ENCODE results near the gene LDB3.
A peak's percentile ranks its signal among the peaks of the same experiment; 100 is the strongest.

The LDB3 gene

DNA sequence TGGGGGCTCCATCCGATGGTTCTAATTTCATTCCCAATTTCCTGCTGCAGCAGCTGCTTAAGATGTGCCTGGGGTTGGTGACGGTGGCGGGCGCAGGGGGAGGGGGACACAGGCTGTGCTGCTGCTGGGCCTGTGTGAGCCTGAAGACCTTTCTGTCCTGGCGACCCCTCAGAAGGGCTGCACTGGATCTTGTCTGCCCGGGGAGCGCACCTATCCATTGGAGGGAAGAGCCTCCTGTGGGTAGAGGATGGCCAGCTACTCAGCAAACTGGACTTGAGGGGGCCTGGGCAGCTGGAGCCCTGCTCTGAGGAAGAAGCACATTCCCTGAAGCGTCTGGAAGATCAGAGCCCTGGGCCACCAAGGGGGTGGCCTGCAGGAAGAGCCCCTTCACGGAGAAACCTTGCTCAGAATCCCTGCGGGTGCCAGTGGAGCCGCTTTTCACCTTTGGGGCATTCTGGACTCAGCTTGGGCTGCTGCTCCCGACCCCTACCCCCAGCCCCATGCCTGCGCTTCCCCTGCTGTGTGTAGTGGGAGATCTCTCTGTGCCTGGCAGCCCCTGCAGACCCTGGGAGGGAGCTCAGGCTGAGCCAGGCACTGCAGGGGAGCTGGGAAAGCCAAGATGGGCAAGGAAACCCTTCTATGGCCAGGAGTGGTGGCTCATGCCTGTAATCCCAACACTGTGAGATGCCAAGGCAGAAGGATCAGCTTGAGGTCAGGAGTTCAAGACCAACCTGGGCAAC lies 17.8 kb downstream of the LDB3 start:
- DNase-seq (ENCODE audit: low spot score) = no peak

DNA sequence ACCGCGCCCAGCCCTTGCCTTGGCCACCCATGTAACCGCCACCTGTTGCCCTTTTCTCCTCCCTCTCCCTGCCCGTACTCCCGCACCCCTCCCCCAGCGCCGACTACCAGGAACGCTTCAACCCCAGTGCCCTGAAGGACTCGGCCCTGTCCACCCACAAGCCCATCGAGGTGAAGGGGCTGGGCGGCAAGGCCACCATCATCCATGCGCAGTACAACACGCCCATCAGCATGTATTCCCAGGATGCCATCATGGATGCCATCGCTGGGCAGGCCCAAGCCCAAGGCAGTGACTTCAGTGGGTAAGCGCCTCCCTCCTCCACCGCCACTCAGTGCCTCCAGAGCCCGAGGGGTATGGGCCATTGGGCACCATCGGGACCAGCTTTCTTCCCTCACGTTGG lies 18.7 kb downstream of the LDB3 start:
- DNase-seq (ENCODE audit: low spot score) = no peak

More for the DNA sequence above, 17.8 kb downstream of the LDB3 start:
- no peak for FAIRE-seq

DNA sequence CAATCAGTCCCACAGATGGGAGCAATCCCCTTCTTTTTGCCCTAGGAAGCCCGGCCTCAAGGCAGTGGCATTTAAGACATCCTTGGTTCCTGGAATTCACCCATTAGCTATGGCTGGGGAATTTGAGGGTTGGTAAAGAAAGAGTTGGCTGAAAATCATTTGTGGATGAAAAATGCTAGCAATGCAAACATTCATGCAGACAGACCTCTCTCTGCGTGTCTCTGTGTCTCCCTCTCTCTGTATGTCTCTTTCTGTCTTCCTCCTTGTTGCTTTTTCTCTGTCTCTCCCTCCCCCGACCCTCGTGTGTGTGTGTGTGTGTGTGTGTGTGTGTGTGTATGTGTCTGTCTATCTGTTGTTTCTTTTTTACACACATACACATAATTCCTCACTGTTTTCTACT lies 19.4 kb downstream of the LDB3 start:
- DNase-seq (ENCODE audit: low spot score) (no peak), FAIRE-seq (no peak)

More for the DNA sequence above, 18.7 kb downstream of the LDB3 start:
- FAIRE-seq = no peak

DNA sequence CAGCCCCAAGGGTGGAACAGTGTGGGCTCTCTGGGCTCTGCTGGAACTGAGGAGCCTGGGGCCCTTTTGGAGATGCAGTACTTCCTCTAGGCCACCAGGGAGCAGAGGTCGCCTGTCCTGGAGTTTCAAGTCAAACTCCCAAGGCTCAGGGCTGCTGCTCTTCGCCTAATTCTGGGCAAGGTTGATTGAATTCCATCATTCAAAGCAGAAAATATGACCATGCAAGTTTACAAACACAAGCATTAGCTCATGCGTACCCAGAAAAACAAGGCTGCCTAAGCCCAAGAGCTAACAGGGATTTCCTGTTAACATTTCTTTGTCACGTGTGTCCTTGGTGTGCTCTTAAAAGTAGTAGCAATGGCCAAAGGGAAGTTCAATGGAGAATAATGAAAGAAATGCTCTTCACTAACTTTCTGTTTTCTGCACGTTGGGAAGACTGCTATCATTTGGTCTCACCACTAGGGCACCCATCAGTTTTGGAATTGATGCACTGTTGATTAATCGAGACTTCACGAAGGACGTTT lies 20.1 kb downstream of the LDB3 start:
- DNase-seq (ENCODE audit: low spot score) (peak; percentile 52), FAIRE-seq (no peak)

DNA sequence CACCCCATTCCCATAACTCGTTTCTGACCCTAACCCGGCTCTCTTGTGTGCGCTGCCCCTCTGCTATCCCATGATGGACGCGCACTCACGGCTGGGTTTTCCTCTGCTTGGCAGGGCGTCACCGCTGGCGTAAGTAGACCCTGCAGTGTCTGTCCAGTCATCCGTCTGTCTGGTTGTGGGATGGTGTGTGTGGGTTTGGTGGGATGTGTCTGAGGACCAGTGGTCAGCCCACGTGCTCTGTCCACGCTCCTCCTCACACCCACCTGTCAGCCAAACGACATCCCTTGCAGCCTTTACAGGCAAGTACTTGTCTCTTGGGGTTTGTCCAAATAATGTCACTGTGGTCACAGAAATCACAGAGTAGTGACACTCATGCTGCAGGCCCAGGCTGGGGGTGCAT lies 20.8 kb downstream of the LDB3 start:
- no peak for DNase-seq (ENCODE audit: low spot score)
- no peak for FAIRE-seq

DNA sequence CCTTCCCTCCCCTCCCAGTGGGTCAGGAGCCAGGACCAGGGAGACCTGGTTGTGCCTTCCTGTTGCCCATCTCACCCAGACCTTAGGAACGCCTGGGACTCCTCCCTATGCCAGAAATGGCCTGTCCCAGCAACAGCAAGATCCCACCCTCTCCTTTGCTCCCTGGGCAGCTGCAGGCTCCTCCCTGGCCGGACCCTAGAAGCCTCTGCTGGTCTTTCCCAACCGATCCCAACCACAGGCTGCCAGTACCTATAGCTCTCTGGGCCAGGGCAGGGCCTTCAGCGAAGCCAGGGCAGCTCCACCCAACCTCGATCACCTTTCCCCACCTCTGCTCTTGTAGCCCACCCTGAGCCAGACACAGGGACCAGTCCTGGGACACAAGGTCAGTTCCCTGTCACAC lies 21.9 kb downstream of the LDB3 start:
- FAIRE-seq (no peak), DNase-seq (ENCODE audit: low spot score) (no peak)

DNA sequence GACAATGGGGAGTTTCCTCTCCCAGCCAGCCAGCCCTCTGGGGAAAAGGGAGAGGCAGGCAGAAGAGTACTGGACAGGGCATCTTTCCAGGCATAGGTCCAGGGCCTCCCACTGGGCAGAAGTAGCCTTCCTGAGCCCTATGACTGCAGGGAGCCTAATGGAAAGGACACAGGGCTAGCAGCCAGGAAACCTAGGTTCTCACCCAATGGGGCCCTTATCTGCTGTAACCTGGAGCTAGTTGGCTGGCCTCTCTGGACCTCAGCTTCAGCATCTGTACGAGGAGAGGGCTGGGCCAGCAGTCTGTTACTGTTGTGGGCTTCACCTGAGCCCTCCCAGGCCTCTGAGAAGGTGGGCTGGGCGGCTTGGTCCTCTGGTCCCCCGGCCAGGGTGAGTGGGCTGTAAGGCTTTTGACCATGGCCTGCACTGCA lies 22.4 kb downstream of the LDB3 start:
- FAIRE-seq (no peak), DNase-seq (ENCODE audit: low spot score) (no peak)

DNA sequence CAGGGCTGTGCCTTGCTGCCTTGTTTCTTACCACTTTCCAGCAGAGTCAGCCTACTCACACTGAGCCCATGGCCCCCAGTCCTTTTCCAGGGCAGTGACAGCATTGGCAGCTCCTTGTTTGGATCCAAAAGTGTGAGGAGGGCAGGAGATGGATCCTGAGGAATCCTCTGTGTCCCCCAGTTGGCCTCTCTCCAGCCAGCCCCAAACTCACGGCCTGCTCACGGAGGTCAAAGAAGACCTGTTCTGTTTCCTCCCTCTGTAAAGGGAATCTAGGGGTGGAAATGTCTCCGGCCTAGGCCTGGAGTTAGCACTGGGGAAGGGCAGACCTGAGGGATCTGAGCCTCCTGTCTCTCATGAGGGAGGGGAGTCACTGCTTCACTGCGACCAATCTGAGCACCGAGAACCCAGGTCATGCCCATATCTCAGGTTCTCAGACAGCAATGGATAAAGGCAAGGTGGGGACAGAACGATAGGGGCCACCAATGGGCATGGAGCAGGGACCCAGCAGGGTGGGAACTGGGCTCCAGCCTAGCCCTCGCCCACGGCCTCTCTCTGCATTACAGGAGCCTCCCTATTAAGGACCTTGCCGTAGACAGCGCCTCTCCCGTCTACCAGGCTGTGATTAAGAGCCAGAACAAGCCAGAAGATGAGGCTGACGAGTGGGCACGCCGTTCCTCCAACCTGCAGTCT lies 23.2 kb downstream of the LDB3 start:
- FAIRE-seq (no peak), DNase-seq (ENCODE audit: low spot score) (no peak)

DNA sequence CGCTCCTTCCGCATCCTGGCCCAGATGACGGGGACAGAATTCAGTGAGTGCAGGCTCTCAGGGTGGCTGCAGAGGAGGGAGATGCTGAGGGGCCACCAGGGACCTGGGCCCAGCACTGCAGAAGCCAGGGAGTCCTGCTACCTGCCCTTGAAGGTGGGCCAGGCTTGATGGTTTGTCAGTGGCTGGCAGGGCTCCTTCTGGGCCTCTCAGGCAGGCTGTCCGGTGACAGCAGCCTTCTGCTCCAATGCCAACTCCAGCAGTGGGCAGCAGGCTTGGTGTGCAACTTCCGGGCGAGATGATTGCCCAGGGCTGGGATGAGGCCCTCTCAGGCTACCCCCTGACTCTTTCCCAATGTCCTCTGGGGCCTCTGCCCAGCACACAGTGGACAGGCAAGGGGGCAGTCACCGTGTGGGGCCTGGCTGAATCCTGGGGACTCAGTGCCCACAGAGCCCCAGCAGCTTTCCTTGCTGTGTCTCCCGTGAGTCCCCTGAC lies 23.8 kb downstream of the LDB3 start:
- FAIRE-seq = no peak
- no peak for DNase-seq (ENCODE audit: low spot score)

DNA sequence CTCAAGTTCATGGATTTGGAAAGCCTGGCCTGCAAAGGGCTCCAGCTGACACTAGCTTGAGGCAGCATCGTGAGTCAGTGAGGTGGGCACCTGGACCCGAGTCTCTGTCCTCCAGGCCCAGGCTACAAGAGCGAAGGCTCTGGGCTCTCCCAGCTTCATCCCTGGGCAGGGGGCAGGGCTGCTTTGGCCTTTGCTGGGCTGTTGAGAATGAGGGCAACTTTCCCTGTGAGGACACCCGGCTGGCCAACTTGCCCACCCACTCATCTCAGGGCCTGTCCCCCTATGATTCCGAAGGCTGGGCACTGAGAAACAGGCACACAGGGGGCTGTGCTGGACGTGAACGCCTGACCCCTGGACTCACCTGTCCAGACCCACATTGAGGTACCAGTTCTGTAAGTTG lies 24.4 kb downstream of the LDB3 start:
- no peak for DNase-seq (ENCODE audit: low spot score)
- no peak for FAIRE-seq

DNA sequence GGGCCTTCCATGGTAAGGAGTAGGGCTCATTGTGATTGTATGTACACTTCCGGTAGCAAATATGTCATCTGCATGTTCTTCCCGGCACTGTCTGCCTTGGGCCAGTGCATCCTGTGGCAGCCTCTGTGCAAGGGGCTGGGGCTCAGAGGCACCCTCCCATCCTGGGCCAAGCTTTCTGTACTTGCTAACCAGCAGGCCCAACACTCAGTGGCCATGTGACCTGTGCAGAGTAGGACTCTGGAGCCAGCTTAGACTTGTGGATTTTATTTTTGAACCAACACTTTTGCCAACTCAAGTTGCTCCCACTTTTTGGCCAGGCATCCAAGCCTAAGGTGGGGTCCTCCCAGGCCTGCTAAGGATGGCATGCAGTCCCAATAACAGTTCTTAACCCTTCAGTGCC lies 25.0 kb downstream of the LDB3 start:
- no peak for FAIRE-seq
- DNase-seq (ENCODE audit: low spot score) = no peak

DNA sequence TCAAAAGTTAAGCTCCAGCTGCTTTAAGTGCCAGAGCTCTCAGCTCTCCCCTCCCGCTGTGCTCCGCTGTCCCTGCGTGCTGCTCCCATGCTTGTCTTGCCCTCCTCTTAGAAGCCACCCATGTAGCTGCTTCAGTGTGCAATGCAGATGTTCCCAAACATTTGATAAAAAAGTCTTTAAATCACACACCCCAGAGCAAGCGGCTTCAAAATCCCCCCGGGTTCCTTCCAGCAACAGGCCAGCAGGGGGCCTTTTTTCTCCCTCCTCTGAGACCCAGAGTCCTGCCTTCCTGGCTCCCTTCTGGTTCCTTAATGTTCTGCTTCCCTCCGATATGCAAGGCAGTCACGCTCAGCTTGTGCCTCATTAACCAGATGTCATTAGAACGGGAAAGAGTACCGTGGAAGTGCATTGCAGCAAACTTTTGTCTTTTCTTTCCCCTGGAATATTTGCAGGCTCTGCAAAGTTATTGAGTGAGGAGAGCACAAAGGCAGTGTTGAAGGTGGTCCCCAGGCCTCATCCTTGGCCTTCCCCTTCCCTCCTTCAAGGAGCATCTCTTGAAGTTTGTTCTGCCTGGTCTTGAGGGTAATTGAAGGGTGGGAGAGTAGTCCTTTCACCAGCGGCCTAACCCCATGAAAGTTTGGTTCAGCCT lies 25.5 kb downstream of the LDB3 start:
- FAIRE-seq = no peak
- peak; percentile 8 for DNase-seq (ENCODE audit: low spot score)

DNA sequence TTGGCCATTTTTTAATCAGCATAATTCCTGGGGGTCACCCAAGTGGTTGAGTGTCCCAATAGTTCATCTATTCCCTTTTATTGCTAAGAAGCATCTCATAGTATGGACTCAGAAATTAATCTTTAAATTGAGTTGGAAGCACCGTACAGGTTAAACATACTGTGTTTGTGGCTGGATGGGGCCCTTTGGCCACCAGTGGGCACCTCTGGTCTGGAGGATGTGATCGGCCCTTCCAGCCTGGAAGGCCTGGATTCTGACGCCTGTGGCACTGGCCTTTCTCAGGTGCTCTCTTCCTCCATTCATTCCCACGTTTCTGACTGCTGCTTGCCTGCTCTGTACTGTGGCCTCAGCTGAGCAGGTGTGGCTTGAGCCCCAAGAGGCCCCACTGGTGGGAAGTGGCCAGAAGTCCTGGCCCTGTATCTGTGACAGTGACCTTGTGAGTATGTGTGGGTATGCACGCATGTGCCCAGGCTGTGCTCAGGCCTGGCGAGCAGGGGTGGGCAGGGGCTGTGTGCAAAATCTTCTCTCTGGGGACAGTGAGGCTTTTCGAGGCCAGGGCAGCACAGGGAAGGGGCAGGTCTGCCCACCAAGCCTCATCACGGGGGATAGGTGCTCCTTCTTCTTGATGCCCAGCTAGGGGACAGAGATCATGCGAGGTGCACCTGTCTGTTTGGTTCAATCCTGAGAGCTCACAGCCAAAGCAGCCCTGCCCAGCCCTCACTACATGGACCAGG lies 30.1 kb downstream of the LDB3 start:
- no peak for FAIRE-seq

DNA sequence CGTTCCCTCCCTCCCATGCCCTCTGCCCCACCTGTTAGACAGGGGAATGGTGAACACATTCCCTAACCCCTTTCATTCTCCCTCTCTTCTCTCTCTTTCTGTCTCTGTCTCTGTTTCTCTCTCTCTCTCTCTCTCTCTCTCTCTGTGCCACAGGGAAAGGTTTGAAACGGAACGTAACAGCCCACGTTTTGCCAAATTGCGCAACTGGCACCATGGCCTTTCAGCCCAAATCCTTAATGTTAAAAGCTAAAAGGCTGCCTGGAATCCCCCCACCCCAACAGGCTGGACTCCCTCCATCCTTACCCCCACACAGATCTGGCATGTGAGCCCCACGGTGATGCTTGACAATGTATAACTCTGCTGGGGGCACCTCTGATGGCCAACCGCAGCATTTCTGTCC lies 30.8 kb downstream of the LDB3 start:
- DNase-seq (ENCODE audit: low spot score) (no peak), FAIRE-seq (no peak)

More for the DNA sequence above, 30.1 kb downstream of the LDB3 start:
- no peak for DNase-seq (ENCODE audit: low spot score)

DNA sequence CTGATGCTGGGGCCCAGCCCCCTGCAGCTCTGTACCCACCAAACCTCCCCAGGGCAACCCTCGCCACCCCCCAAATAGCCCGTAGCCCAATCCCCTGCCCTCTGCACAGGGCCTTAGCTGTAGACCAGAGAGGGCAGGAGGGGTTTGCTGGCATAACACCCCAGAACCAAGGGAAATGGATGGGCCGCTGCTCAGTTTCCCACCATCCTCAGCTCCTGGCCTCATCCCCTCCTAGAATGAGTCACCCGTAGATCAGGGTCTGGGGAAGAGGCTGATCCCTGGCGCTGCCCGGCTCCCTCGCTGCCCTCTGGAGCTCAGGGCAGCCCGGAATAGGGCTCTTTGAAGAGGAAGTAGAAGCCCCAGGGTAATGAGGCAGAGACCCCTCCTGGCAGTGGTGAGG lies 31.2 kb downstream of the LDB3 start:
- no peak for DNase-seq (ENCODE audit: low spot score)
- FAIRE-seq = no peak

DNA sequence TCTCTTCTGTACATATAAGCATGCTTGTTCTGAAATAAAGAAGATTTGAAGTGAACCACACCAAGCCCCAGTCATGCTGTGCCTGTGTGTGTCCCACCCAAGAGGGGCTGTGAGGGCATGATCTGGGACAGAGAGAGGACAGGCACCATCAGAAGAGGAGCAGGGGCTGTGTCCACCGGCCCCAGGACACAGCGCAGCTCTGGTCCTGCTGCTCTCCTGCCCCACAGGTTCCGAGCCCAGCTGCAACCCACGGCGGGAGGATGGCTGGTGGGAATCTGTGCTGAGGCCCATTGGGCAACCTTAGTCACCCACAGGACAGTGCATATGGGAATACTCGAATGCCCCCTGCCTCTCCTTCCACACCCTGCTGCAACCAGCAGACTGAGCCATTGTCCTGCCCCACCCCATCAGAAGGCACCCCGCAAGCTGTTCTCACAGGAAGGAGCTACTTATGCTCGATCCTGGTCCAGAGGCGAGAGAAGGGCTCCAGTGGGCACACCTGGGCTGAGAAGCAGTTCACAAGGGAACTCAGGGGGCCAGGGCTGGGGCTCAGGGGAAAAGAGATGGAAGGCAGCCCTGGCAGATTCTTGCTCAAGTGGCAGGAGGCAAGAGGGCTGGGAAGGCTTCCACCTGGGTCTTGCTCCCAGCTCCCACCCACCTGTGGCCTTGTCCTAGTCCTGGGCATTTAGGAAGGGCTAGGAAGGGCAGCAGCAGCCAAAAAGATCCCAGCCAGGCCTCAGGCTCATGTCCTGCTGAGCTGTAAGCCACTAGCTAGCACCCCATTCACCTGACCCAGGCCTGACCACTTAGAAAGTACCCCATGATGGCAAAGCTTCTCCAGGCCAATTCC lies 31.9 kb downstream of the LDB3 start:
- FAIRE-seq = no peak

DNA sequence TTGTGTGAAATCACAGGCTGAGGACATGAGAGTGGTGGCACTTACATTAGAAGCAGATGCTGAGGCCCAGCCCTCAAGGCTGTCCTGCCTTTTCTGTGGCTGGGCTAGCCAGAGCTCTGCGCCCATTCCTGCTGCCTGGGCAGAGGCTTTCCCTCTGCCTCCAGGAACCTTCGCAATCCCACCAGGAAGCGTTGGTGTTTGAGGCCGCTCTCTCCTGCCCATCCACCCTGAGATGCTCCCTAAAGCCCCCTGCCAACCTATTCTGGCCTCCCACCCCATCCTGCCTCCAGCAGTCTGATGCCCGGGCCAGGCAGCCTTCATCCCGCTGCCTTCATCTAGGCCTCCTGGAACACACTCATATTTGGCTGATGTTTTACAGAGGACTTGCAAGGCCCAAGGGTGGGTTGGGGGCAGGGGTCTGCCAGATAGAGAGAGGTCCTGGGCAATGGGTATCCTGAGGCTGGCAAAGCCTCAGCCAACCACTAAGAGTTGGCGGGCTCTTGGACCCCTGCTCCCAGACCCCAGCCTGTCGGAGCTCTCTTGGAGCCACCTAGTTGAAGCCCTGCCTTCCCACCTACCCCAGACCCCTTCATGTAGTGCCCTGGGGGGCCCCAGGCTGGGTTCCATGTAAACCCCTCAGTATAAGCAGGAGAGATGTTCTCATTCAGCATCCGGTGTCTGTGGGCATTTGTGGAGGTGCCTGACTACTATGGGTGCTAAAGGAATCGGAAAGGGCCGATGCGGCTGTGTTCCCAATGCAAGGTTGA lies 32.7 kb downstream of the LDB3 start:
- no peak for FAIRE-seq
- DNase-seq (ENCODE audit: low spot score) = no peak

More for the DNA sequence above, 31.9 kb downstream of the LDB3 start:
- DNase-seq (ENCODE audit: low spot score) = no peak

DNA sequence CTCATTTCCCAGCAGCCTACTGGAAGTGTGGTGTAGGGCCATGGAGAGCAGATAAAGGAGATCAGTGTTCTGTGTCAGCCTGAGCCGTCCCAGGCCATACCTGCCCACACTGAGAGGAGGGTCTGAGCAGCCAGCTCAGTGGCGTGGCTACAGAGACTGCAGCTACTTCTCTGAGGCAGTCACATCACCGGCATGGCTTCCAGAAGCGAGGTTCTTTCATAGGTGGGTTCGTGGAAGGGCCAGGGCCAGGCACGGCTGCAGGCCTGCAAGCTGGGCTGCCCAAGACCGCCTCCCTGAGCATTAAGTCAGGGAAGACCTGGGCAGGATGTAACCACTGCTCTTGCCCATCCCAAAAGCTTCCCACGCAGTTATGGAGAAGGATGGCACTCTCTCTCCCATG lies 34.9 kb downstream of the LDB3 start:
- DNase-seq (ENCODE audit: low spot score) (no peak), FAIRE-seq (no peak)

DNA sequence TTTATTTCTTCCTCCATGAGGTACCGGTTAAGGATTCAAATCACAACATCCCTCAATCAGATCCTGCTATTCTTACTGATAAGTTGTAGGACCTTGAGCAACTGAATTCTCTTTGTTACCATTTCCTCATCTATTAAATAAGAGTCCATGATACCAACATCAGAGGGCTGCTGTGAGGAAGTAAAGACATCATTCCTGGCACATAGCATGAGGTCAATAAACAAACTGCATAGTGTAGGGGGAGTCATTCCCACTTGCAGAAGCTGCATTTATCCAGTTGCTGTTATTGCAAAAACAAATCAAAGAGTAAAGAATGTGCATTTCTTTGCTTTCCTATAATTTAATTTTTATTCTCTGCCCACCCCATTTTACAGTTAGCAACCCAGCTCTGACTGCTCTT lies 36.8 kb downstream of the LDB3 start:
- no peak for FAIRE-seq
- no peak for DNase-seq (ENCODE audit: low spot score)

DNA sequence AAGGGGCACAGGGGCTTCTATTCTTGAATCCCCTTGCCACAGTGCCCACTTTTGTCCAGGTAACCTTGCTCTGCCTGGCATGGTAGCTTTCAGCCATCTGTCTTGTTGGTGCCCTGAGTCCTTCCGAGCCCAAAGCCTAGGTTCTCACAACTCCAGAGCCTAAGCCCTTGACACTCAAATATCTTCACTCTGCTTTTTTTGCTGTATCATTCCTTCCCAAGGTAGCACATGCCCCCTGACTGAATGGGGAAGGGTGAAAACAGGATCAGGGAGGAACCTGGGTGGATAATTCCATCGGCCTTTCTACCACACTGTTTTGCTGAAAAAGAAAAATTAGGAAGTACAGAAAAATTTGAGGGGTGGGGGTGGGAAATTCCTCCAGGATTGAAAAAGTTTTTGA lies 37.6 kb downstream of the LDB3 start:
- FAIRE-seq = no peak
- DNase-seq (ENCODE audit: low spot score) = no peak

Measured in RCC 7860 (cell line).